ENCODE measurements around the gene PIP4K2B. TPM values are rescaled to one million over a fixed set of nuclear protein-coding genes. Genes with fewer than 3 reads are reported as not detected.

PIP4K2B gene
- total RNA-seq, 1 experiment from 2014 or later, result 42.3 TPM

- no TSS peak for BruUV-seq (replicated peaks)
- in situ Hi-C loops (cut with HindIII; ENCODE audit: low pct_unique_long_range_greater_than_20kb, low sequenced_read_pairs), result no loop called here
- H3K36me3 ChIP-seq (ENCODE audit: control insufficient read depth, insufficient read depth, low read length), result no peaks in the 10 kb centered on the region
- no peaks in the 10 kb centered on the region for H3K27me3 ChIP-seq (ENCODE audit: control insufficient read depth, insufficient read depth, low read length)
- ATAC-seq, result no peak
- no peak for DNase-seq (ENCODE audit: low read depth, low spot score)
- H3K4me1 ChIP-seq (ENCODE audit: control insufficient read depth, insufficient read depth, low read length), result no peaks in the 10 kb centered on the region
- H3K9me3 ChIP-seq (ENCODE audit: control insufficient read depth, insufficient read depth, low read depth, low read length), result no peaks in the 10 kb centered on the region
- no peak overlapping the region for H3K4me3 ChIP-seq (ENCODE audit: low read depth in 2 of 2, low read length in 2 of 2)
- TF ChIP-seq POLR2AphosphoS5 (IDR thresholded peaks at IDR 0.05; ENCODE audit: low read depth, low read length) (no peak), CTCF (IDR thresholded peaks at IDR 0.05) (no peak), TCF7L2 (IDR thresholded peaks at IDR 0.05; ENCODE audit: low read depth, low read length) (no peak), SIN3A (IDR thresholded peaks at IDR 0.05; ENCODE audit: borderline replicate concordance, insufficient read depth, low read depth, low read length) (no peak), REST (IDR thresholded peaks at IDR 0.05; ENCODE audit: insufficient read depth in 1 of 2, low read depth in 2 of 2, low read length in 1 of 2) (no peak)
- intact Hi-C loops (cut with micrococcal nuclease; ENCODE audit: unreplicated experiment), result no loop called here
- CTCF ChIA-PET, result no interaction called here
- POLR2A ChIA-PET, result no interaction called here
- no peak overlapping the region for H3K27ac ChIP-seq (ENCODE audit: low read length)
These were observed 77.6 kb downstream of the PIP4K2B start for GRCh38 chr17:38721802-38722201.

- Histone ChIP-seq H3K9me3 (ENCODE audit: control insufficient read depth, insufficient read depth, low read depth, low read length) (no peaks in the 10 kb centered on the region), H3K4me3 (ENCODE audit: low read depth in 2 of 2, low read length in 2 of 2) (no peak overlapping the region), H3K36me3 (ENCODE audit: control insufficient read depth, insufficient read depth, low read length) (no peaks in the 10 kb centered on the region), H3K27ac (ENCODE audit: low read length) (no peak overlapping the region), H3K4me1 (ENCODE audit: control insufficient read depth, insufficient read depth, low read length) (no peaks in the 10 kb centered on the region), H3K27me3 (ENCODE audit: control insufficient read depth, insufficient read depth, low read length) (no peaks in the 10 kb centered on the region)
- no peak for ATAC-seq
- ChIA-PET POLR2A (no interaction called here), CTCF (no interaction called here)
- BruUV-seq (replicated peaks), result no TSS peak
- intact Hi-C loops (cut with micrococcal nuclease; ENCODE audit: unreplicated experiment), result no loop called here
- DNase-seq (ENCODE audit: low read depth, low spot score), result no peak
- in situ Hi-C loops (cut with HindIII; ENCODE audit: low pct_unique_long_range_greater_than_20kb, low sequenced_read_pairs), result no loop called here
- TF ChIP-seq TCF7L2 (IDR thresholded peaks at IDR 0.05; ENCODE audit: low read depth, low read length), result no peak
- no peak for TF ChIP-seq SIN3A (IDR thresholded peaks at IDR 0.05; ENCODE audit: borderline replicate concordance, insufficient read depth, low read depth, low read length)
- TF ChIP-seq REST (IDR thresholded peaks at IDR 0.05; ENCODE audit: insufficient read depth in 1 of 2, low read depth in 2 of 2, low read length in 1 of 2), result no peak
- no peak for TF ChIP-seq POLR2AphosphoS5 (IDR thresholded peaks at IDR 0.05; ENCODE audit: low read depth, low read length)
- TF ChIP-seq CTCF (IDR thresholded peaks at IDR 0.05), result no peak
These were observed 78.4 kb downstream of the PIP4K2B start for GRCh38 chr17:38720941-38721340.

Measured in Panc1 (cell line).